ENCODE measurements around the gene CCDC192. TPM values are rescaled to one million over a fixed set of nuclear protein-coding genes. Genes with fewer than 3 reads are reported as not detected.
A peak's percentile ranks its signal among the peaks of the same experiment; 100 is the strongest.

The CCDC192 gene
- total RNA-seq, 2 experiments from 2014 or later, result not detected

DNA sequence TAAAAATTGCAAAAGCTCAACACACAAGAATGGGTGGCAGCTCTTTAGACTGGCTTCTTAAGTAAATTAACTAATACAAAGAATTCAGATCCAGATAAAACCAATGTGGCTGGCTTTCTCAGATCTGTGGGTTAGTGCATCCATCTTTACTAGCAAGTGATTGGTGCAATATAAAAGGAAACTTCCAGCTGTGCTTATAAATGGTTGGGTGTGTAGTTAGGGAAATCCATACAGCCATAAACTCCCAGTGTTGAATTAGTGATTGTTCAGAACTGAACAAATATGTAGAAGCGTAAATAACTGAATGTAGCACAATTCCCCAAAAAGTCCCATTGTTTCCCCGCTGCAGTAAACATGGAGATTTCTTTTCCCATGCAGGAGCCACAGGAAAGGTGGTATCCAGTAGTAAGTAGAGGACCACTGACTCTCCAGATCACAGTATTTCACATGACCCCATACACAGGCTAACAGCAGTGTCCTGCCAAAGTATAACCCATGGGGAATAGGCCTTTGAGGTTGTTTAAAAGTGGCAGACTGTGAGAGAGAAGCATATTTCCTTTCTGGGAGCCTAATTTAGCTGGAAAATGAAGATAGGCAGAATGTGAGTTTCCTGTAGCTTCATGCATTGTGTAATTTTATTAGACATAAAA is 207.2 kb downstream of the CCDC192 start:
- ATAC-seq (no peak), DNase-seq (no peak)
- H3K27ac Mint-ChIP-seq, result no peak overlapping the region
- ChIA-PET CTCF (interaction anchor here (0.7 to 1.5 kb wide), 4 partner anchors 11 to 50 kb away, joined by 3 read pairs; no protein-coding TSS in a partner anchor), POLR2A (no interaction called here)
- H3K27me3 Mint-ChIP-seq (ENCODE audit: low read depth), result peaks cover 8% of the 10 kb centered on the region
- H3K4me3 Mint-ChIP-seq, result no peak overlapping the region
- H3K4me1 Mint-ChIP-seq (ENCODE audit: low read depth), result no peaks in the 10 kb centered on the region
- no peaks in the 10 kb centered on the region for H3K36me3 Mint-ChIP-seq (ENCODE audit: low read depth)
- no peaks in the 10 kb centered on the region for H3K9me3 Mint-ChIP-seq (ENCODE audit: insufficient read depth)

DNA sequence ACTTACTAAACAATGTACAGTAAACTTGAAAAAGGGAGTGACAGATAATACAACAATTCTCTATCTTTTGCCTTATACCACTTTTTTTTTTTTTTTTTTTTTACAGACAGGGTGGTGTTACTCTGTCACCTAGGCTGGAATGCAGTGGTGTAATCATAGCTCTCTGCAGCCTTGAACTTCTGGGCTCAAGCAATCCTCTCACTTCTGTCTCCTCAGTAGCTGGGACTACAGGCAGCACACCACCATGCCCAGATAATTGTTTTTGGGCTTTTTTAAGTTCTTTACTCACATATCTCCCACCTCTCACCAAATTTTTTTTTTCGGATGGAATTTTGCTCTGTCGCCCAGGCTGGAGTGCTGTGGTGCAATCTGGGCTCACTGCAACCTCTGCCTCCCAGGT is 208.4 kb downstream of the CCDC192 start:
- H3K4me3 Mint-ChIP-seq, result no peak overlapping the region

DNA sequence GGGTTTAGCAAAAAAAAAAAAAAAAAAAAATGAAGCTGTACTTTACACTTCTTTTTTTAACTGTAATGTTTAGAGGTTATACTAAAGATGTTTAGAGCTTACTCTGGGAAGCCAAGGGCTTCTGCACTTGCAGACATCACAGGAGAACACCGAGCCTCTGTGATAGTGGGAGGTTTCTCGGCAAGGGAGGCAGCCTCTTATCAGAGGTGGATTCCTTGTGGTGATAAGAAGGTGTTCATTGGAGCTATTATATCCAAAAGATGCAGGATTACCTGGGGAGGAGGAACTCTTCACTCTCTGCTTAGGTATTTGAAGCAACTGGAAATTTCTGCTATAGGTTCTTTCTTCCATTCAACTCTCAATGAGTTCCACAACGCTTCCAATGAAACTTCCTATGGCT is 209.2 kb downstream of the CCDC192 start:
- peaks cover 7% of the 10 kb centered on the region for H3K4me1 Mint-ChIP-seq (ENCODE audit: low read depth)
- H3K27ac Mint-ChIP-seq, result no peak overlapping the region
- DNase-seq, result no peak
- ATAC-seq, result no peak
- no peak overlapping the region for H3K4me3 Mint-ChIP-seq
- ChIA-PET CTCF (interaction anchor here (1.3 kb wide), 1 partner anchor 289 kb away, joined by 3 read pairs; no protein-coding TSS in a partner anchor), POLR2A (no interaction called here)
- no peaks in the 10 kb centered on the region for H3K9me3 Mint-ChIP-seq (ENCODE audit: insufficient read depth)
- H3K36me3 Mint-ChIP-seq (ENCODE audit: low read depth), result no peaks in the 10 kb centered on the region
- H3K27me3 Mint-ChIP-seq (ENCODE audit: low read depth), result peaks cover 8% of the 10 kb centered on the region

More for the DNA sequence above, 208.4 kb downstream of the CCDC192 start:
- Mint-ChIP-seq H3K4me1 (ENCODE audit: low read depth) (no peaks in the 10 kb centered on the region), H3K36me3 (ENCODE audit: low read depth) (no peaks in the 10 kb centered on the region), H3K9me3 (ENCODE audit: insufficient read depth) (no peaks in the 10 kb centered on the region), H3K27me3 (ENCODE audit: low read depth) (peaks cover 8% of the 10 kb centered on the region), H3K27ac (no peak overlapping the region)
- DNase-seq (no peak), ATAC-seq (no peak)
- ChIA-PET CTCF (no interaction called here), POLR2A (interaction anchor here (0.6 kb wide), 1 partner anchor 14 kb away, joined by 3 read pairs; no protein-coding TSS in a partner anchor)

DNA sequence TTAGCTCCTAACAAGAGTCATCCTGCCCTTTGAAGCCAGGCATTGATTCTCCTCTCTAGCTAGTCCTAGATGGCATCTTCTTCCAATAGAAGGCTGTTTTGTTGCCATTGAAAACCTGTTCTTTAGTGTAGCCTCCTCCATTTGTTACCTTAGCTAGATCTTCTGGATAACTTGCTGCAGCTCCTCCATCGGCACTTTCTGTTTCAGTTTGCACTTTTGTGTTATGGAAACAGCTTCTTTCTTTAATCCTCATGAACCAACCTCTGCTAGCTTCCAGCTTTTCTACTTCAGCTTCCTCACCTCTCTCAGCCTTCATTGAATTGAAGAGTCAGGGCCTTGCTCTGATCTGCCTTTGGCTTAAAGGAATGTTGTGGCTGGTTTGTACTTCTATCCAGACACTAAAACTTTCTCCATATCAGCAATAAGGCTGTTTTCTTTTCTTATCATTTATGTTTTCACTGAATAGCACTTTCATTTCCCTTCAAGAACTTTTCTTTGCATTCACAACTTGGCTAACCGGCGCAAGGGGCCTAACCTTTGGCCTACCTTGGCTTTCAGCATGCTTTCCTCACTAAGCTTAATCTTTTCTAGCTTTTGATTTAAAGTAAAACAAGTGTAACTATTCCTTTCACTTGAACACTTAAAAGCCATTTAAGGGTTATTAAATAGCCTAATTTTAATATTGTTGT is 213.8 kb downstream of the CCDC192 start:
- ChIA-PET POLR2A (no interaction called here), CTCF (interaction anchor here (0.9 kb wide), 1 partner anchor 33 kb away, joined by 3 read pairs; no protein-coding TSS in a partner anchor)
- peak overlapping the region; percentile 77 for H3K27ac Mint-ChIP-seq
- H3K4me3 Mint-ChIP-seq, result peak overlapping the region; percentile 35
- no peaks in the 10 kb centered on the region for H3K36me3 Mint-ChIP-seq (ENCODE audit: low read depth)
- H3K27me3 Mint-ChIP-seq (ENCODE audit: low read depth), result peaks cover 3% of the 10 kb centered on the region
- H3K9me3 Mint-ChIP-seq (ENCODE audit: insufficient read depth), result no peaks in the 10 kb centered on the region
- no peak for ATAC-seq
- H3K4me1 Mint-ChIP-seq (ENCODE audit: low read depth), result peaks cover 9% of the 10 kb centered on the region
- no peak for DNase-seq

DNA sequence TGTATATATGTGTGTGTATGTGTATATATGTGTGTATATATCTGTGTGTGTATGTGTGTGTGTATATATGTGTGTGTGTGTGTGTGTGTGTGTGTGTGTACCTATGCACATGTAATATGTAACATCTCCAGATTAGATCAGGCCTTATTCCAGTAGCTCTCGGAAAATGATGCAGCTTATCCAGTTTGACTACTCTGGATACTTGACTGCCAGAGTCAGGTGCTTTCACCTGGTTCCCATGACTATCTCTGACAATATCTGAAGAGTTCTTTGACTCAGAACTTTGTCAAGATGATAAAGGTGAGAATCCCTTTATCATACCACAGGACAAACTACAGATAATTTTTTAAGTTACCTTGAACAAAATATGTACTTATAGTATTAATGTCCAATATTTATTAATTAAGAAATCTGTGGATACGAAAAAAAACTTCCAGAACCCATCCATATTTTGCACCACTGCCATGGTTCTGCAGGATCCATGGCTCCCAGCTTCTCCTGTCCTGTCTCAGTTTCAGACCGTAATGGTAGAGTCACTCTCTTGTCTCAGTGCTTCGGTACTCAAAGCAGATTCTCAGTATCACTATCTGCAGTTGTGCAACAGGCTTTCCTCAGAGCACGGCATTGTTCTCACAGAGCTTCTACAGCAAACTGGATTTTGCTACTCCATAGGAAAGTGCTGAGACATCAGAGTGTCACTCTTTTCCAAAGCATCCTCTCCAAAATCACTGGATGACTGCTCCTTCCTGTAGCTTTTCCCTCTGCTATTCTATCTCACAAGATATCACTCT is 216.0 kb downstream of the CCDC192 start:
- Mint-ChIP-seq H3K27me3 (ENCODE audit: low read depth) (no peaks in the 10 kb centered on the region), H3K9me3 (ENCODE audit: insufficient read depth) (no peaks in the 10 kb centered on the region), H3K4me1 (ENCODE audit: low read depth) (peaks cover 9% of the 10 kb centered on the region), H3K36me3 (ENCODE audit: low read depth) (no peaks in the 10 kb centered on the region), H3K27ac (no peak overlapping the region), H3K4me3 (no peak overlapping the region)
- no peak for DNase-seq
- CTCF ChIA-PET, result interaction anchor here (1.2 kb wide), 1 partner anchor 426 kb away, joined by 3 read pairs; no protein-coding TSS in a partner anchor
- POLR2A ChIA-PET, result no interaction called here
- no peak for ATAC-seq

DNA sequence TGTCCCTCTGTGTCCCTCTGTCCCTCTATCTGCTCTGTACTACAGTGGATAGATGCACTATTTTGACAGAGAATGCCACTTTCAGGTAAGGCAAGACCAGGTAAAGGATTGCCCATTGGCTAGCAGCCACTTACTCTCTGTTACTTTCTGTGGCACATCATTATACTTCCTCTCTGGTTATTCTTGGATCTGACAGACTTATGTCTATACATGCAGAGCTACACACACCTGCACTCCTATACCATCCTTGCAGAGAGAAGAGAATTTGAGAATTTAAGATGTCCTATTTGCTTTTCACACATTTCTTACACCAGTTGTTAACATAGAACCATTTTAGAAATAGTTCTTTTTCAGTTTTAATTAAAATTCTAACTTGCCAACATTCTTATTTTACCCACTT is 216.6 kb downstream of the CCDC192 start:
- Mint-ChIP-seq H3K4me3 (no peak overlapping the region), H3K4me1 (ENCODE audit: low read depth) (peaks cover 9% of the 10 kb centered on the region), H3K36me3 (ENCODE audit: low read depth) (no peaks in the 10 kb centered on the region), H3K9me3 (ENCODE audit: insufficient read depth) (no peaks in the 10 kb centered on the region), H3K27me3 (ENCODE audit: low read depth) (peaks cover 4% of the 10 kb centered on the region), H3K27ac (no peak overlapping the region)
- ChIA-PET POLR2A (no interaction called here), CTCF (interaction anchor here (1.2 kb wide), 1 partner anchor 426 kb away, joined by 3 read pairs; no protein-coding TSS in a partner anchor)
- ATAC-seq (no peak), DNase-seq (no peak)

DNA sequence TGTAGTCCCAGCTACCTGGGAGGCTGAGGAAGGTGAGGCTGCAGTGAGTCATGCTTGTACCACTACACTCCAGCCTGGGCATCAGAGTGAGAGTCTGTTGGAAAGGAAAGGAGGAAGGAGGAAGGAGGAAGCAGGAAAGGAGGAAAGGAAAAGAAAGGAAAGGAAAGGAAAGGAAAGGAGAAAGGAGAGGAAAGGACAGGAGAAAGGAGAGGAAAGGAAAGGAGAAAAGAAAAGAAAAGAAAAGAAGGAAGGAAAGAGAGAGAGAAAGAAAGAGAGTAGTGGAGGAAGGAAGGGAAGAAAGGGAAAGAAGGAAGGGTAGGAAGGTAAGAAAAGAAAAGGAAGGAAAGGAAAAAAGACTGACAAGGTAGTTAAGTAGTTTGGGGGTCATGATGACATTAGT is 217.7 kb downstream of the CCDC192 start:
- Mint-ChIP-seq H3K27ac (no peak overlapping the region), H3K36me3 (ENCODE audit: low read depth) (no peaks in the 10 kb centered on the region), H3K4me3 (no peak overlapping the region), H3K27me3 (ENCODE audit: low read depth) (peaks cover 4% of the 10 kb centered on the region), H3K4me1 (ENCODE audit: low read depth) (peaks cover 9% of the 10 kb centered on the region), H3K9me3 (ENCODE audit: insufficient read depth) (no peaks in the 10 kb centered on the region)
- DNase-seq, result no peak
- ATAC-seq, result no peak
- ChIA-PET CTCF (no interaction called here), POLR2A (no interaction called here)

DNA sequence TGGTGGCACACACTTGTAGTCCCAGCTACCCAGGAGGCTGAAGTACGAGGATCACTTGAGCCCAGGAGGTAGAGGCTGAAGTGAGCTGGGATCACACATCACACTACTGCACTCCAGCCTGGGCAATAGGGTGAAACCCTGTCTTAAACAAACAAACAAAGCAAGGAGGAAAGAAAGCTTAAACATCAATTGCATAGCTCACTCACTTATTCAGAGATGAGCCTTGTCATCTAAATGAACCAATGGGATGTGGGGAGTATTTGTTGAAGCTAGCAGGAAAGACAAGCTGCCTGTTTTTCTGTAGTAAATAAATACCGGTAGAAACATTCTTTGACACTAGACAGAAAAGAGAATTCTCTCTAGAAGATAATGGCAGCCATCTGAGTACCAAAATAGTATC is 219.4 kb downstream of the CCDC192 start:
- ChIA-PET POLR2A (no interaction called here), CTCF (interaction anchor here (0.9 to 1.4 kb wide), 2 partner anchors 8 to 12 kb away, joined by 3 read pairs; no protein-coding TSS in a partner anchor)
- no peak for ATAC-seq
- no peak for DNase-seq
- Mint-ChIP-seq H3K27me3 (ENCODE audit: low read depth) (peaks cover 4% of the 10 kb centered on the region), H3K4me1 (ENCODE audit: low read depth) (no peaks in the 10 kb centered on the region), H3K9me3 (ENCODE audit: insufficient read depth) (no peaks in the 10 kb centered on the region), H3K36me3 (ENCODE audit: low read depth) (no peaks in the 10 kb centered on the region), H3K27ac (no peak overlapping the region), H3K4me3 (no peak overlapping the region)

DNA sequence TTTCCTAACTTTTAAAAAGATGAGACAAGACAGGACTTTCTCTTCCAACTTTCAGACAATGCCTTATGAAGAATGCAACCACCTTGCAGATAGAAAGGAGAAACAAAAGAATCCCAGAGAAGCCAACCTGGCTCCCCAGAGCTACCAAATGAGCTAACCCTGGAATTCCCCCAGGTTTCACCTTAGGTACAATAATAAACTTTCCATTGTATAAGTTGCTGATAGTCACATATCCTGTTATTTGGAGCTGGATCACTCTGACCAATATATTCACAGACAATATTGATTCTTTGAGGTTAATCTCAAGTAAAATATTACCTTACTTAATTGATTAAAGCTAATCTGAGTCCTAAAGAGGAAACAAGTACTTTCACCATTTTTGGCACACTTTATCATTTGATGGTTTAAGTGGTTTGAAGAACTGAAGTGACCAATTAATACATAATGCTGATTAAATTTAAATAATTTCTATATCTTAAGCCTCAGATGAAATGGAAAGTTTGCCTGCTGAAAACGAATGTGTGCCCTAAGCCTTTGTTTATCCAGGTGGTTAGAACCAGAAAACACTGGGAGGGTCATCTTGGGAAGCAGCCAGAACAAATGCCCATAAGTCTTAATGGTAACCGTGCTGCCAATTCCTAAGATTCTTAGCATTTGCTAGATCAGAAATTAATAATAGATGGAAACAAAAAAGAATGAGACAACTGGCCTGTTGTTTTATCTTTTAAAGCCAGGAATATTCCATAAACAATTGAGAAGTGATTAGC is 220.8 kb downstream of the CCDC192 start:
- Mint-ChIP-seq H3K27ac (no peak overlapping the region), H3K36me3 (ENCODE audit: low read depth) (no peaks in the 10 kb centered on the region), H3K4me1 (ENCODE audit: low read depth) (no peaks in the 10 kb centered on the region), H3K27me3 (ENCODE audit: low read depth) (peaks cover 4% of the 10 kb centered on the region), H3K4me3 (no peak overlapping the region), H3K9me3 (ENCODE audit: insufficient read depth) (no peaks in the 10 kb centered on the region)
- CTCF ChIA-PET, result interaction anchor here (1.4 kb wide), 1 partner anchor 9 kb away, joined by 3 read pairs; no protein-coding TSS in a partner anchor
- no peak for DNase-seq
- POLR2A ChIA-PET, result interaction anchor here (0.7 kb wide), 1 partner anchor 200 kb away, joined by 3 read pairs; no protein-coding TSS in a partner anchor
- no peak for ATAC-seq

DNA sequence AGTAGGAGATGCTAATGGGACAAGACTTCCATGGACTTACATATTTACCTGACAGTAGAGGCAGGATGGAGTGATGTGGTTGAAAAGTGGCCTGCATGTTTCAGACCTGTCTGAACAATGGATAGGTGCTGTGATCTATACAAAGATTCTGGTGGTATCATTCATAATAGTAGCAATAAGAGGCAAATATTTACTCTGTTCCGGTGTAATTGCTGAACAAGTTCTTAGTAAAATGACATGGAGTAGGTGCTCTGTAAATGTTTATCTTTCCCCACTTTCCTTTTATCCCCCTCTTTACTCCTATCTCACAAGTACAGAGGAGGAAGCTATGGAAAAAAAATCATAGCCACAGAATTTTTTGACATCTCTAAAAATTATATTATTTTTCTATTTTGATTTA is 221.4 kb downstream of the CCDC192 start:
- no peaks in the 10 kb centered on the region for H3K36me3 Mint-ChIP-seq (ENCODE audit: low read depth)
- CTCF ChIA-PET, result no interaction called here
- no peak overlapping the region for H3K27ac Mint-ChIP-seq
- no peak for DNase-seq
- no peaks in the 10 kb centered on the region for H3K9me3 Mint-ChIP-seq (ENCODE audit: insufficient read depth)
- H3K4me3 Mint-ChIP-seq, result no peak overlapping the region
- H3K4me1 Mint-ChIP-seq (ENCODE audit: low read depth), result no peaks in the 10 kb centered on the region
- POLR2A ChIA-PET, result no interaction called here
- H3K27me3 Mint-ChIP-seq (ENCODE audit: low read depth), result peaks cover 4% of the 10 kb centered on the region
- ATAC-seq, result no peak

DNA sequence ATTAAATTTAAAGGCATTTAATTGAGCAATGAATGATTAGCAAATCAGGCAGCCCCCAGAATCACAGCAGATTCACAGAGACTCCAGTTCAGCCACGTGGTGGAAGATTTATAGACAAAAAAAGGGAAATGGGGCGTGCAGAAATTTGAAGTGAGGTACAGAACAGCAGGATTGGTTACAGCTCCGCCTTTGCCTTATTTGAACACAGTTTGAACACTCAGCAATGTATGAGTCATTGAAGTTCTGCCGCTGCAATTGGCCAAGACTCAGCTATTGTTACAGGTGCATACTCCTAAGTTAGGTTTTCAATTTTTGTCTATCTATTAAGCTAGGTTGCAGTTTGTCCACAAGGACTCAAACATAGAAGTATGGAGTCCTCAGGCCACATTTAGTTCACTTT is 222.7 kb downstream of the CCDC192 start:
- CTCF ChIA-PET, result no interaction called here

More for the DNA sequence above, 222.7 kb downstream of the CCDC192 start:
- no peak for ATAC-seq
- Mint-ChIP-seq H3K27ac (no peak overlapping the region), H3K4me3 (no peak overlapping the region), H3K4me1 (ENCODE audit: low read depth) (no peaks in the 10 kb centered on the region), H3K36me3 (ENCODE audit: low read depth) (no peaks in the 10 kb centered on the region), H3K9me3 (ENCODE audit: insufficient read depth) (no peaks in the 10 kb centered on the region), H3K27me3 (ENCODE audit: low read depth) (peaks cover 4% of the 10 kb centered on the region)
- POLR2A ChIA-PET, result no interaction called here
- DNase-seq, result no peak

All from activated CD8-positive, alpha-beta T cell treated with anti-CD3 and anti-CD28 coated beads, Interleukin-2, amount 10 ng/mL, durations not matched to agents 7 days and 5 days (primary cell).